Measurements from ENCODE around the gene MRPL1. TPM values are rescaled to one million over a fixed set of nuclear protein-coding genes. Genes with fewer than 3 reads are reported as not detected.

Gene MRPL1
- total and polyA plus RNA-seq, 7 experiments from 2014 or later: 13.0 to 37.9 (median 25.7) TPM

- ChIA-PET POLR2A (no interaction called here), CTCF (no interaction called here)
- intact Hi-C loops (cut with micrococcal nuclease): no loop called here
- Mint-ChIP-seq H3K4me3 (no peak overlapping the region), H3K27me3 (peaks cover 11 to 29% (median 21%) of the 10 kb centered on the region in 5 donors), H3K9me3 (peaks cover 0 to 4% (median 2%) of the 10 kb centered on the region in 11 donors), H3K27ac (no peak overlapping the region), H3K4me1 (peaks cover 0 to 3% (median 0%) of the 10 kb centered on the region in 7 donors), H3K36me3 (peaks cover 0 to 2% (median 0%) of the 10 kb centered on the region in 5 donors)
- Histone ChIP-seq H3K27me3 (ENCODE audit: control insufficient read depth in 2 of 2, insufficient read depth in 2 of 2, low read length in 2 of 2) (peaks cover 0 to 6% of the 10 kb centered on the region in 2 donors), H3K9me3 (ENCODE audit: control insufficient read depth in 2 of 3, low read length in 3 of 3) (no peaks in the 10 kb centered on the region), H3K36me3 (ENCODE audit: control insufficient read depth in 2 of 3, insufficient read depth in 3 of 3, low read length in 3 of 3) (no peaks in the 10 kb centered on the region), H3K27ac (ENCODE audit: low read depth, low read length) (no peak overlapping the region), H3K4me1 (ENCODE audit: control insufficient read depth in 2 of 2, insufficient read depth in 2 of 2, low read length in 2 of 2) (no peaks in the 10 kb centered on the region), H3K4me3 (ENCODE audit: low read length) (no peak overlapping the region)
- DNase-seq (no peak), ATAC-seq (no peak)
Measured at GRCh38 chr4:77989968-77990367, 127.3 kb downstream of the MRPL1 start.

- DNase-seq (no peak), ATAC-seq (no peak)
- Mint-ChIP-seq H3K36me3 (no peaks in the 10 kb centered on the region), H3K4me3 (no peak overlapping the region), H3K27ac (no peak overlapping the region), H3K9me3 (peaks cover 0 to 1% (median 0%) of the 10 kb centered on the region in 11 donors), H3K27me3 (peaks cover 8 to 25% (median 21%) of the 10 kb centered on the region in 5 donors), H3K4me1 (peaks cover 0 to 3% (median 0%) of the 10 kb centered on the region in 7 donors)
- intact Hi-C loops (cut with micrococcal nuclease): no loop called here
- POLR2A ChIA-PET: no interaction called here
- Histone ChIP-seq H3K36me3 (ENCODE audit: control insufficient read depth in 2 of 3, insufficient read depth in 3 of 3, low read length in 3 of 3) (no peaks in the 10 kb centered on the region), H3K4me1 (ENCODE audit: control insufficient read depth in 2 of 2, insufficient read depth in 2 of 2, low read length in 2 of 2) (no peaks in the 10 kb centered on the region), H3K27ac (ENCODE audit: low read depth, low read length) (no peak overlapping the region), H3K4me3 (ENCODE audit: low read length) (no peak overlapping the region), H3K27me3 (ENCODE audit: control insufficient read depth in 2 of 2, insufficient read depth in 2 of 2, low read length in 2 of 2) (peaks cover 0 to 6% of the 10 kb centered on the region in 2 donors), H3K9me3 (ENCODE audit: control insufficient read depth in 2 of 3, low read length in 3 of 3) (no peaks in the 10 kb centered on the region)
- CTCF ChIA-PET: no interaction called here
Measured at GRCh38 chr4:77990456-77990855, 127.8 kb downstream of the MRPL1 start.

- peaks cover 0 to 1% (median 0%) of the 10 kb centered on the region in 11 donors for H3K9me3 Mint-ChIP-seq
- ChIA-PET POLR2A (no interaction called here), CTCF (no interaction called here)
- H3K27me3 ChIP-seq (ENCODE audit: control insufficient read depth in 2 of 2, insufficient read depth in 2 of 2, low read length in 2 of 2): peaks cover 0 to 6% of the 10 kb centered on the region in 2 donors
- peaks cover 8 to 25% (median 21%) of the 10 kb centered on the region in 5 donors for H3K27me3 Mint-ChIP-seq
- DNase-seq (no peak), ATAC-seq (no peak)
- H3K4me3 Mint-ChIP-seq: no peak overlapping the region
- no peaks in the 10 kb centered on the region for H3K36me3 ChIP-seq (ENCODE audit: control insufficient read depth in 2 of 3, insufficient read depth in 3 of 3, low read length in 3 of 3)
- no peaks in the 10 kb centered on the region for H3K4me1 ChIP-seq (ENCODE audit: control insufficient read depth in 2 of 2, insufficient read depth in 2 of 2, low read length in 2 of 2)
- no peak overlapping the region for H3K27ac ChIP-seq (ENCODE audit: low read depth, low read length)
- no peaks in the 10 kb centered on the region for H3K36me3 Mint-ChIP-seq
- intact Hi-C loops (cut with micrococcal nuclease): no loop called here
- H3K4me1 Mint-ChIP-seq: peaks cover 0 to 3% (median 0%) of the 10 kb centered on the region in 7 donors
- no peak overlapping the region for H3K27ac Mint-ChIP-seq
- no peak overlapping the region for H3K4me3 ChIP-seq (ENCODE audit: low read length)
- no peaks in the 10 kb centered on the region for H3K9me3 ChIP-seq (ENCODE audit: control insufficient read depth in 2 of 3, low read length in 3 of 3)
Measured at GRCh38 chr4:77990904-77991358, 128.3 kb downstream of the MRPL1 start.

- H3K4me3 Mint-ChIP-seq: no peak overlapping the region
- POLR2A ChIA-PET: no interaction called here
- H3K4me3 ChIP-seq (ENCODE audit: low read length): no peak overlapping the region
- ATAC-seq: no peak
- peaks cover 8 to 25% (median 16%) of the 10 kb centered on the region in 5 donors for H3K27me3 Mint-ChIP-seq
- no peak overlapping the region for H3K27ac Mint-ChIP-seq
- peaks cover 0 to 3% of the 10 kb centered on the region in 2 donors for H3K27me3 ChIP-seq (ENCODE audit: control insufficient read depth in 2 of 2, insufficient read depth in 2 of 2, low read length in 2 of 2)
- peaks cover 0 to 3% (median 0%) of the 10 kb centered on the region in 7 donors for H3K4me1 Mint-ChIP-seq
- no peak for DNase-seq
- H3K9me3 Mint-ChIP-seq: peaks cover 0 to 1% (median 0%) of the 10 kb centered on the region in 11 donors
- H3K27ac ChIP-seq (ENCODE audit: low read depth, low read length): no peak overlapping the region
- H3K4me1 ChIP-seq (ENCODE audit: control insufficient read depth in 2 of 2, insufficient read depth in 2 of 2, low read length in 2 of 2): no peaks in the 10 kb centered on the region
- no peaks in the 10 kb centered on the region for H3K36me3 Mint-ChIP-seq
- CTCF ChIA-PET: no interaction called here
- H3K36me3 ChIP-seq (ENCODE audit: control insufficient read depth in 2 of 3, insufficient read depth in 3 of 3, low read length in 3 of 3): no peaks in the 10 kb centered on the region
- H3K9me3 ChIP-seq (ENCODE audit: control insufficient read depth in 2 of 3, low read length in 3 of 3): no peaks in the 10 kb centered on the region
- intact Hi-C loops (cut with micrococcal nuclease): no loop called here
Measured at GRCh38 chr4:77992581-77992980, 130.0 kb downstream of the MRPL1 start.

- POLR2A ChIA-PET: no interaction called here
- H3K27ac Mint-ChIP-seq: no peak overlapping the region
- intact Hi-C loops (cut with micrococcal nuclease): loop anchor here in 1 of 2 donors (1.0 kb wide), 1 partner anchor 870 kb away; no protein-coding TSS in a partner anchor
Measured at GRCh38 chr4:77994194-77994721, 131.6 kb downstream of the MRPL1 start.

GRCh38 chr4:77996076-77996475, 133.4 kb downstream of the MRPL1 start:
- no peak overlapping the region for H3K27ac ChIP-seq (ENCODE audit: low read depth, low read length)
- DNase-seq (no peak), ATAC-seq (no peak)
- H3K4me3 Mint-ChIP-seq: no peak overlapping the region
- CTCF ChIA-PET: no interaction called here
- H3K4me1 ChIP-seq (ENCODE audit: control insufficient read depth in 2 of 2, insufficient read depth in 2 of 2, low read length in 2 of 2): no peaks in the 10 kb centered on the region
- POLR2A ChIA-PET: no interaction called here
- H3K27ac Mint-ChIP-seq: no peak overlapping the region
- peaks cover 0 to 3% (median 0%) of the 10 kb centered on the region in 7 donors for H3K4me1 Mint-ChIP-seq
- no peaks in the 10 kb centered on the region for H3K9me3 Mint-ChIP-seq
- H3K36me3 ChIP-seq (ENCODE audit: control insufficient read depth in 2 of 3, insufficient read depth in 3 of 3, low read length in 3 of 3): no peaks in the 10 kb centered on the region
- intact Hi-C loops (cut with micrococcal nuclease): no loop called here
- no peak overlapping the region for H3K4me3 ChIP-seq (ENCODE audit: low read length)
- H3K36me3 Mint-ChIP-seq: no peaks in the 10 kb centered on the region
- H3K27me3 Mint-ChIP-seq: peaks cover 8 to 19% (median 10%) of the 10 kb centered on the region in 5 donors
- H3K27me3 ChIP-seq (ENCODE audit: control insufficient read depth in 2 of 2, insufficient read depth in 2 of 2, low read length in 2 of 2): peaks cover 0 to 3% of the 10 kb centered on the region in 2 donors
- H3K9me3 ChIP-seq (ENCODE audit: control insufficient read depth in 2 of 3, low read length in 3 of 3): no peaks in the 10 kb centered on the region

More at GRCh38 chr4:77994194-77994721, 131.6 kb downstream of the MRPL1 start:
- ATAC-seq: no peak
- peaks cover 0 to 3% (median 0%) of the 10 kb centered on the region in 7 donors for H3K4me1 Mint-ChIP-seq
- Histone ChIP-seq H3K27me3 (ENCODE audit: control insufficient read depth in 2 of 2, insufficient read depth in 2 of 2, low read length in 2 of 2) (peaks cover 0 to 3% of the 10 kb centered on the region in 2 donors), H3K4me1 (ENCODE audit: control insufficient read depth in 2 of 2, insufficient read depth in 2 of 2, low read length in 2 of 2) (no peaks in the 10 kb centered on the region), H3K36me3 (ENCODE audit: control insufficient read depth in 2 of 3, insufficient read depth in 3 of 3, low read length in 3 of 3) (no peaks in the 10 kb centered on the region), H3K27ac (ENCODE audit: low read depth, low read length) (no peak overlapping the region), H3K9me3 (ENCODE audit: control insufficient read depth in 2 of 3, low read length in 3 of 3) (no peaks in the 10 kb centered on the region), H3K4me3 (ENCODE audit: low read length) (no peak overlapping the region)
- peaks cover 8 to 19% (median 12%) of the 10 kb centered on the region in 5 donors for H3K27me3 Mint-ChIP-seq
- H3K36me3 Mint-ChIP-seq: no peaks in the 10 kb centered on the region
- CTCF ChIA-PET: no interaction called here
- H3K9me3 Mint-ChIP-seq: peaks cover 0 to under 1% (median 0%) of the 10 kb centered on the region in 11 donors
- H3K4me3 Mint-ChIP-seq: no peak overlapping the region
- peak in 5 of 9 donors; percentile 1 to 13 (median 5) for DNase-seq

GRCh38 chr4:78001531-78001930, 138.9 kb downstream of the MRPL1 start:
- DNase-seq (no peak), ATAC-seq (no peak)
- H3K27ac Mint-ChIP-seq: no peak overlapping the region
- Histone ChIP-seq H3K4me3 (ENCODE audit: low read length) (no peak overlapping the region), H3K4me1 (ENCODE audit: control insufficient read depth in 2 of 2, insufficient read depth in 2 of 2, low read length in 2 of 2) (no peaks in the 10 kb centered on the region), H3K27me3 (ENCODE audit: control insufficient read depth in 2 of 2, insufficient read depth in 2 of 2, low read length in 2 of 2) (no peaks in the 10 kb centered on the region), H3K36me3 (ENCODE audit: control insufficient read depth in 2 of 3, insufficient read depth in 3 of 3, low read length in 3 of 3) (no peaks in the 10 kb centered on the region), H3K27ac (ENCODE audit: low read depth, low read length) (no peak overlapping the region), H3K9me3 (ENCODE audit: control insufficient read depth in 2 of 3, low read length in 3 of 3) (no peaks in the 10 kb centered on the region)
- ChIA-PET CTCF (interaction anchor here (0.7 kb wide), 1 partner anchor 95 kb away, joined by 10 read pairs; no protein-coding TSS in a partner anchor), POLR2A (no interaction called here)
- H3K4me3 Mint-ChIP-seq: no peak overlapping the region
- intact Hi-C loops (cut with micrococcal nuclease): no loop called here
- peaks cover 0 to 14% (median 12%) of the 10 kb centered on the region in 5 donors for H3K27me3 Mint-ChIP-seq
- peaks cover 0 to 1% (median 0%) of the 10 kb centered on the region in 7 donors for H3K4me1 Mint-ChIP-seq
- no peaks in the 10 kb centered on the region for H3K9me3 Mint-ChIP-seq
- no peaks in the 10 kb centered on the region for H3K36me3 Mint-ChIP-seq

All from naive thymus-derived CD4-positive, alpha-beta T cell (primary cell).